Jurkat, Clone E6-1 (cell line): Measurements from ENCODE around the gene AMDHD1.
"Not testable (repeated sequence)": the region's sequence is repeated elsewhere in the genome, so short reads cannot be mapped to it uniquely, and the experiment has no call there.

Experiments
- DNase-seq: peaks from one replicate; pipeline ENCODE4 v3.0.0-alpha.2; 2011; ENCODE audit warnings: low read depth, low spot score
- H3K4me3 ChIP-seq: 2 replicates; pipeline ENCODE4 v1.5.1; 2011; ENCODE audit warnings: mild to moderate bottlenecking, low read length, control low read depth, moderate library complexity

The AMDHD1 gene

GRCh38 chr12:95959107-95959506 is 16.0 kb downstream of the AMDHD1 start:
- DNase-seq = no peak

DNA sequence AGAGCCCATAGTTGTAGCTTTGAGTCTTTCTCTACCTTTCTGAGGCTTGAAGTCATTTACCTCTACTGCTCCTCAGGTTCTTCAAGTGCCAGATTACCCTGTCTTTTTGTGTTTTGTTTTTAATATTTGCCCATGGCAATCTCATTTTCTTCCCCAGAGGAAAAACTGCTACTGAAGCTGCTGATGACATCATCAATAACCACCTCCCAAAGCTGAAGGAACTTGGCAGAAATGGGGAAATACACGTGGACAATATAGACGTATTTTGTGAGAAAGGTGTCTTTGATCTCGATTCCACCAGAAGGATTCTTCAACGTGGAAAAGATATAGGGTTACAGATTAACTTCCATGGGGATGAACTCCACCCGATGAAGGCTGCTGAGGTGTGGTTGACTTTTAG is 17.1 kb downstream of the AMDHD1 start:
- no peak overlapping the region for H3K4me3 ChIP-seq
- no peak for DNase-seq

More at GRCh38 chr12:95959107-95959506, 16.0 kb downstream of the AMDHD1 start:
- no peak overlapping the region for H3K4me3 ChIP-seq

GRCh38 chr12:95962222-95962621 is 19.1 kb downstream of the AMDHD1 start:
- H3K4me3 ChIP-seq = no peak overlapping the region
- no peak for DNase-seq

DNA sequence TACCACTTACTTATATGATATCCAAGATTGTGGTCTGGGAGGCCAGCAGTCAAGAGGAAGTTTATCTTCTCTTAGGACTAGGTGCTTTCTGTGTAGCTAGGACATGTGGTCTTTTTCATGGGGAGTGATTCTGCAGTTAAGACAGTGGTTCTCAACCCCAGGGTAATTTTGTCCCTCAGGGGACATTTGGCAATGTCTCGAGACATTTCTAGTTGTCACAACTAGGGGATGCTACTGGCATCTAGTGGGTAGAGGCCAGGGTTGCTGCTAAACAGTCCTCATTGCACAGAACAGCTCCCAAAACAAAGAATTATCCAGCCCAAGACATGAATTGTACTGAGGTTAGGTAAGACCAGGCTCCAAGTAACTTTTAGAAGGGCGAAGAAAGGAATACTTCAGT is 20.0 kb downstream of the AMDHD1 start:
- DNase-seq = no peak
- no peak overlapping the region for H3K4me3 ChIP-seq

- DNase-seq = no peak
- no peak overlapping the region for H3K4me3 ChIP-seq
These were observed 23.2 kb downstream of the AMDHD1 start for GRCh38 chr12:95966287-95966870.

- DNase-seq = no peak
- H3K4me3 ChIP-seq = no peak overlapping the region
These were observed 24.2 kb downstream of the AMDHD1 start for GRCh38 chr12:95967301-95967700.

DNA sequence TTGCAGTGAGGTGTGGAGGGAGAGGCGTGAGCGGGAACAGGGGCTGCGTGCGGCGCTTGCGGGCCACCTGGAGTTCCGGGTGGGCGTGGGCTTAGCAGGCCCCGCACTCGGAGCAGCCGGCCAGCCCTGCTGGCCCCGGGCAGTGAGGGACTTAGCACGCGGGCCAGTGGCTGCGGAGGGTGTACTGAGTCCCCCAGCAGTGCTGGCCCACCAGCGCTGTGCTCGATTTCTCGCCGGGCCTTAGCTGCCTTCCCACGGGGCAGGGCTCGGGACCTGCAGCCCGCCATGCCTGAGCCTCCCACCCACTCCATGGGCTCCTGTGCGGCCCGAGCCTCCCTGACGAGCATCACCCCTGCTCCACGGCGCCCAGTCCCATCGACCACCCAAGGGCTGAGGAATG is 26.0 kb downstream of the AMDHD1 start:
- DNase-seq, H3K4me3 ChIP-seq: not testable (repeated sequence)

DNA sequence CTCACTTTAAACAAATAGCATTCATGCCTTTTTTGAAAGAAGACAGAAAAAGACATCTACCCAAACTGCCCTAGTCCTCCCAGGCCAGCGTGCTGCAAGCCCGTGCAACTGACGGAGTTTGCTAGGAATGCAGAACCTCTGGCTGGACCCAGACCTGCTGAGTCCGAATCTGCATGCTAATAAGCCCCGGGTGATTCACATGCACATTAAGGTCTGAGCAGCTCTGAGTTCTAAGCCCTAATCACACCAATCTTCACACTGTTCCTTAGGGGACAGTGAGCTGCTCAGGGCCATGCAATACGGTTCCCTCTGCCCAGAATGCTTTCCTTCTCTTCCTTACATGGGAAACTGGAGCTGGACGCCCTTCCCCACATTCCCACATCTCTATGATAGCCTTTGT is 27.8 kb downstream of the AMDHD1 start:
- H3K4me3 ChIP-seq = no peak overlapping the region
- no peak for DNase-seq

DNA sequence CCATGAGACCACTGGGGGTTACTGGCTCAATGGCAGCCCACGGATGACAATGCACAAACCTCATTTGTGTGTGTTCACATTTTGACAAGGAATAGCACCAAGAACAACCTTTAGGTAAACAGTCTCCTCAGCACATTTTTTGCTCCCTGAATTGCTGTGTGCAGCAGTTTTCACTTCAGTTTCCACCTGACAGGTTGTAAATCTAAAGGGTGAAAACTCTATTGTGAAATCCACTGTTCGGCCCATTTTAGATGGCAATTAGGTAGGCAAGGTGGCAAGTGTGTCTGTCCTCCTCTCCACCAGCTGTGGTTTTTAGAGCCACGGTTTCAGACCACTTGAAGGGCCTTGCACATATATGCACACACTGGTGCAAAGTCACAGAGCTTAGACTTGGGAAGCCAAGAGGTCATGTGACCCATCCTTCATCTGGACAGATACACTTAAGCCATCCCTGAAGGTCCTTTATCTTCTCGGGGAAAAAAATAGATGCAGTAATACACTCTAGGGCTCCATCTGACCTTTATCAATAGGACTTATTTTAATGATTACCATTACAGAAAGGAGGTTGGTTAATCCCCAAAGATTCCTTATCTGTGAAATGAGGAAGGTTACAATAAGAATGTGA is 29.8 kb downstream of the AMDHD1 start:
- H3K4me3 ChIP-seq = no peak overlapping the region
- no peak for DNase-seq

- no peak overlapping the region for H3K4me3 ChIP-seq
- no peak for DNase-seq
These were observed 31.2 kb downstream of the AMDHD1 start for GRCh38 chr12:95974358-95974757.

DNA sequence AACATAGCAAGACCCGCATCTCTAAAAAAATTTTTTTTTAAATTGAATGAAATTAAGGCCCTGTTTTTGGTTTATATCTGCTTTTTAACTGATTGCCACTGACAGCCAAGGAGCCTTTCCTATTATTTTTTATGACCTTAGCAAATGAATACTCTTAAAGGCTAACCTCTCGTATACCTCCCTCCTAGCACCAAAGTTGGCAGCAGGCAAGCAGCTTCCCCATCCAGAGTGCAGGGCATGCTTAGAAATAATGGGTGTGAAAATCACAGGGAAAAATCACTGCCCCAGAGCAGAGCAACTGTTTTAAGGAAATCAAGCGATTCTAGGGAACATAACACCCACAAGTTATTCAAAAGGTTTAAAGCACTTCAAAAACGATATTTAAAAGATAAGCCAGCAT is 32.4 kb downstream of the AMDHD1 start:
- no peak overlapping the region for H3K4me3 ChIP-seq
- DNase-seq = no peak

DNA sequence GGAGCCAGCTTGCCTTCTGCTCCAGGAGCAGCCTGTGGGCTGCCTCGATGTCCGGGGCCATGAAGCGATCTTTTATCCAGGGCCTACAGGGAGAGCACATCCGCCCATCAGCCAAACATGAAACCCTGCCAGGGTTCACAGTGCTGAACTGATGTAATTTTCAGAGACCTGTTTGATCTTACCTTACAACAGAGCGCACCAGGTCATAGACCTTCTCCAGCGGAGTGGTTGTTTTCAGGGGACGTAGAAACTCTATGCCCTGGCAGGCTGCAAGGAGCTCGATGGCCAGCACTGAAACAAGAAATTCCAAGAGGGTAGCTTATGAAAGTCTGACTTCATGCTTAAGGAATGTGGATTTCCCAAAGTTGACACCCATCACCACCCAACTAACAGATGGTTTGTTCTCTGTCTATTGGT is 33.3 kb downstream of the AMDHD1 start:
- no peak for DNase-seq
- H3K4me3 ChIP-seq = no peak overlapping the region

GRCh38 chr12:95977764-95978305 is 34.7 kb downstream of the AMDHD1 start:
- no peak overlapping the region for H3K4me3 ChIP-seq
- no peak for DNase-seq

GRCh38 chr12:95978351-95978750 is 35.2 kb downstream of the AMDHD1 start:
- no peak overlapping the region for H3K4me3 ChIP-seq
- no peak for DNase-seq

DNA sequence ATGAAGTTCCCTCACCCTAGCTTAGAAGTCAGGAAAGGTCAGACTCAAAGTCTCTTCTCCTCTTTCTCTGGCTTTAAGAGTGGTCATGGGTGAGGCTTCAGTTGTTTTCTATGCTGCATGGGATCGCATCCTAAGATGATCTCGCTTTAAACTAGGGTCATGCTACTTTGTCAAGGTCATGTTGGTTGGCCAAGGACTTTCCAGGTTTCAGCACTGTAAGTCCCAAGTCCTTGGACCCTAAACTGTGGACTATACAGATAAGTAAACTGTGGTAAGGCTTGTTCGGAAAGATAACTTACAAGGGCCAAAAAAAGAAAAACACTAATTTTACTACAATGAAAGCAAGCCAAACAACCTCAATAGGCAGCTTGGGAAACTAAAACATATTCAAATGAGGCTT is 35.6 kb downstream of the AMDHD1 start:
- no peak for DNase-seq
- H3K4me3 ChIP-seq = no peak overlapping the region

DNA sequence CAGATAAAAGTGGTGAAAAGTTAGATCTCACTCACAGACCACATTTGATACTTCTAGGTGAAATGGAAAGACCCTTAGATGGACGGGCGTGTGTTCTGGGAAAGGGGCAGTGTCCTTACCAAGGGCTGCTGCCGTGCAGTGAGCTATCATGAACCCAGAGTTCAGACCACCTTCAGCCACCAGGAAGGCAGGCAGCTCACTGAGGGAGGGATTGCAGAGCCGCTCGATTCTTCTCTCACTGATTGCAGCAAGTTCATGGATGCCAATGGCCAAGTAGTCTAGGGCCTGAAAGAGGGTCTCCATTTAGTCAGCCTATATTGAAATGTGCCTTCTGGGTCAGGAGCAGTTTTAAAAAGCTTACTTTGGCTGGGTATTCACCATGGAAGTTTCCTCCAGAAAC is 37.3 kb downstream of the AMDHD1 start:
- no peak for DNase-seq
- H3K4me3 ChIP-seq = no peak overlapping the region

GRCh38 chr12:95982602-95983001 is 39.5 kb downstream of the AMDHD1 start:
- no peak overlapping the region for H3K4me3 ChIP-seq
- DNase-seq = no peak

DNA sequence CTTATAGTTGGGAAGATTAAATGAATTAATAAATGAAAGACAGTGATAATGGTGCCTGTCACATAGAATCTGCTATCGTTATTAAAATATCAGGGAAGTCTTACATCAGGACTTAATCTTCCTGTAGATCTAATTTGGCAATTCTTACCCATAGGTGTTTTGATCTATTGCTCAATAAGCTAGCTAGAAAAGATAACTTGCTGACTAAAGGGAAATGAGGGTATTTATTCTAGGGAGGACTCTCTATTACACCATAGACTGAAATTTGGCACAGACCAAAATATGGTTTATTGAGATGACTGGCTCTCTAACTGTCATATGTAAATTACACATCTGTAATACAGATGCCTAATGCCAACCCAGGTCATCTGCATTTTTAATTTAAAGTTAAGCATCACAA is 41.6 kb downstream of the AMDHD1 start:
- no peak overlapping the region for H3K4me3 ChIP-seq
- no peak for DNase-seq

GRCh38 chr12:95986635-95987570 is 43.8 kb downstream of the AMDHD1 start:
- no peak overlapping the region for H3K4me3 ChIP-seq
- DNase-seq = no peak
